GM10248 (cell line): ENCODE results near the gene FUZ.

Source experiments
- CTCF ChIA-PET: fragments of 300-600 bp; sonication (Branson Sonifier 250); formaldehyde crosslinking; extraction: SDS; loops from one replicate; lab custom pipeline; 2021; ENCODE audit warnings: antibody characterized with exemption; lab: Yijun Ruan, JAX
- POLR2A ChIA-PET: fragments of 350-650 bp; sonication (Branson Sonifier 250); formaldehyde crosslinking; extraction: SDS; loops from one replicate; lab custom pipeline; 2020; ENCODE audit warnings: antibody characterized with exemption; lab: Yijun Ruan, JAX
- DNase-seq: peaks from one replicate; pipeline ENCODE4 v3.0.0; 2012; ENCODE audit errors: extremely low spot score
- CTCF ChIP-seq: IDR thresholded peaks from 2 replicates; pipeline ENCODE4 v1.5.1; 2012; ENCODE audit warnings: mild to moderate bottlenecking, low read depth; ENCODE audit errors: extremely low read depth, missing control alignments, control extremely low read depth

The FUZ gene

GRCh38 chr19:49859682-49860335 lies 46.7 kb upstream of the FUZ start:
- ChIA-PET POLR2A (no interaction called here), CTCF (no interaction called here)
- no peak for TF ChIP-seq CTCF
- DNase-seq = no peak

- no peak for DNase-seq
- ChIA-PET CTCF (interaction anchor here (1.2 kb wide), 1 partner anchor 9 kb away, joined by 4 read pairs; no protein-coding TSS in a partner anchor), POLR2A (interaction anchor here (1.4 kb wide), 1 partner anchor 11 kb away, joined by 3 read pairs; no protein-coding TSS in a partner anchor)
- no peak for TF ChIP-seq CTCF
Observed at GRCh38 chr19:49858088-49858985, 45.2 kb upstream of the FUZ start.

- POLR2A ChIA-PET = no interaction called here
- DNase-seq = no peak
- TF ChIP-seq CTCF = no peak
- CTCF ChIA-PET = interaction anchor here (1.2 kb wide), 1 partner anchor 9 kb away, joined by 4 read pairs; no protein-coding TSS in a partner anchor
Observed at GRCh38 chr19:49857838-49858087, 44.7 kb upstream of the FUZ start.

GRCh38 chr19:49857061-49857837 lies 44.2 kb upstream of the FUZ start:
- POLR2A ChIA-PET = no interaction called here
- TF ChIP-seq CTCF = no peak
- DNase-seq = no peak
- CTCF ChIA-PET = interaction anchor here (1.2 kb wide), 1 partner anchor 10 kb away, joined by 4 read pairs; no protein-coding TSS in a partner anchor

- no peak for TF ChIP-seq CTCF
- DNase-seq = no peak
- CTCF ChIA-PET = no interaction called here
- POLR2A ChIA-PET = no interaction called here
Observed at GRCh38 chr19:49856574-49857021, 43.5 kb upstream of the FUZ start.

GRCh38 chr19:49855676-49856573 lies 42.8 kb upstream of the FUZ start:
- TF ChIP-seq CTCF = no peak

More at GRCh38 chr19:49855676-49856573, 42.8 kb upstream of the FUZ start:
- DNase-seq = no peak
- CTCF ChIA-PET = no interaction called here
- POLR2A ChIA-PET = no interaction called here
